Mesodermal cell (in vitro differentiated cells): Measurements from ENCODE around the gene KNOP1. TPM values are rescaled to one million over a fixed set of nuclear protein-coding genes. Genes with fewer than 3 reads are reported as not detected.

Experiments
- H3K27ac ChIP-seq: 2 replicates; pipeline ENCODE4 v1.7.0; 2013; ENCODE audit warnings: mild to moderate bottlenecking, low read depth, low read length, moderate library complexity; ENCODE audit not compliant: severe bottlenecking
- H3K36me3 ChIP-seq: 2 replicates; pipeline ENCODE4 v1.7.1; 2013; ENCODE audit warnings: mild to moderate bottlenecking, low read length, moderate library complexity; ENCODE audit not compliant: control insufficient read depth, insufficient read depth
- H3K4me1 ChIP-seq: one replicate; pipeline ENCODE4 v1.7.1; 2013; ENCODE audit warnings: mild to moderate bottlenecking, low read length; ENCODE audit not compliant: insufficient read depth, control insufficient read depth, poor library complexity, severe bottlenecking
- H3K4me3 ChIP-seq: 2 replicates; pipeline ENCODE4 v1.7.0; 2013; ENCODE audit warnings: low read length, control low read depth, mild to moderate bottlenecking; ENCODE audit not compliant: insufficient read depth, poor library complexity, severe bottlenecking; ENCODE audit errors: extremely low read depth
- H3K9me3 ChIP-seq: 2 replicates; pipeline ENCODE4 v1.7.1; 2013; ENCODE audit warnings: mild to moderate bottlenecking, low read length, moderate library complexity; ENCODE audit not compliant: control insufficient read depth
- WGBS, 2 experiments: methylation state at CpG; one replicate each; pipeline ENCODE4 v1.1.5; 2013; ENCODE audit warnings: missing lambda C conversion rate in 2 of 2; ENCODE audit not compliant: insufficient coverage in 2 of 2; 5-methylcytosine and 5-hydroxymethylcytosine counted together
- polyA plus RNA-seq, 2 experiments: library from polyadenylated mRNA; stranded (reverse); fragments of 50-300 nt; gene quantifications; one replicate each; pipeline ENCODE4 v1.2.3, GENCODE V29; 2013

KNOP1 gene
- polyA plus RNA-seq (2013, experiment 1 of 2): 43.3 TPM
- 42.0 TPM for polyA plus RNA-seq (2013, experiment 2 of 2)

GRCh38 chr16:19717741-19718623 is at the start of gene KNOP1, which contains the start of gene IQCK:
Gene KNOP1 (minus strand): TSS chr16:19718227. CDS start chr16:19715035, 3,192 bp downstream.
Gene IQCK (plus strand): TSS chr16:19718271. CDS start chr16:19718307, 36 bp downstream.
- Histone ChIP-seq H3K36me3 (peaks cover 26% of the 10 kb centered on the region), H3K27ac (peak within 1 kb of the TSS; percentile 84), H3K4me1 (no peaks in the 10 kb centered on the region), H3K9me3 (no peaks in the 10 kb centered on the region), H3K4me3 (peak within 1 kb of the TSS; percentile 88)
- WGBS, 2 experiments: 0 to 1% methylated on average over 70 to 75 of the region's 88 CpGs

GRCh38 chr16:19767497-19767896 is 49.5 kb upstream of the KNOP1 start:
- H3K9me3 ChIP-seq: peaks cover 8% of the 10 kb centered on the region
- no peaks in the 10 kb centered on the region for H3K36me3 ChIP-seq
- no peaks in the 10 kb centered on the region for H3K4me1 ChIP-seq
- H3K27ac ChIP-seq: no peak overlapping the region
- 94% methylated on average over 9 to 10 of the region's 13 CpGs for WGBS, 2 experiments
- H3K4me3 ChIP-seq: no peak overlapping the region

GRCh38 chr16:19766988-19767387 is 49.0 kb upstream of the KNOP1 start:
- Histone ChIP-seq H3K36me3 (no peaks in the 10 kb centered on the region), H3K9me3 (peaks cover 8% of the 10 kb centered on the region), H3K27ac (no peak overlapping the region), H3K4me3 (no peak overlapping the region), H3K4me1 (no peaks in the 10 kb centered on the region)
- 87 to 94% methylated on average over 8 of the region's 9 CpGs for WGBS, 2 experiments

GRCh38 chr16:19766554-19766884 is 48.5 kb upstream of the KNOP1 start:
- Histone ChIP-seq H3K4me1 (no peaks in the 10 kb centered on the region), H3K36me3 (no peaks in the 10 kb centered on the region), H3K4me3 (no peak overlapping the region), H3K27ac (no peak overlapping the region), H3K9me3 (peaks cover 8% of the 10 kb centered on the region)
- WGBS, 2 experiments: 90 to 100% methylated on average over 2 to 3 of the region's 3 CpGs

- WGBS, 2 experiments: 71 to 80% methylated on average over 2 to 3 of the region's 6 CpGs
- no peak overlapping the region for H3K27ac ChIP-seq
Observed at GRCh38 chr16:19765860-19766553, 48.0 kb upstream of the KNOP1 start.

GRCh38 chr16:19760356-19761060 is 42.5 kb upstream of the KNOP1 start:
- Histone ChIP-seq H3K4me3 (no peak overlapping the region), H3K4me1 (no peaks in the 10 kb centered on the region), H3K9me3 (no peaks in the 10 kb centered on the region), H3K27ac (no peak overlapping the region), H3K36me3 (no peaks in the 10 kb centered on the region)
- WGBS, 2 experiments: 91 to 100% methylated on average over 3 to 4 of the region's 7 CpGs

More at GRCh38 chr16:19765860-19766553, 48.0 kb upstream of the KNOP1 start:
- Histone ChIP-seq H3K36me3 (no peaks in the 10 kb centered on the region), H3K4me1 (no peaks in the 10 kb centered on the region), H3K4me3 (no peak overlapping the region), H3K9me3 (peaks cover 8% of the 10 kb centered on the region)

- Histone ChIP-seq H3K27ac (no peak overlapping the region), H3K4me3 (no peak overlapping the region), H3K9me3 (no peaks in the 10 kb centered on the region), H3K36me3 (no peaks in the 10 kb centered on the region), H3K4me1 (peaks cover 11% of the 10 kb centered on the region)
- WGBS, 2 experiments: 90 to 91% methylated on average over 5 of the region's 8 CpGs
Observed at GRCh38 chr16:19757762-19758595, 40.0 kb upstream of the KNOP1 start.

- WGBS, 2 experiments: 87 to 97% methylated on average over 4 to 5 of the region's 5 CpGs
- no peaks in the 10 kb centered on the region for H3K36me3 ChIP-seq
- peaks cover 11% of the 10 kb centered on the region for H3K4me1 ChIP-seq
- no peak overlapping the region for H3K27ac ChIP-seq
- H3K4me3 ChIP-seq: no peak overlapping the region
- no peaks in the 10 kb centered on the region for H3K9me3 ChIP-seq
Observed at GRCh38 chr16:19757026-19757425, 39.0 kb upstream of the KNOP1 start.

GRCh38 chr16:19755268-19755667 is 37.2 kb upstream of the KNOP1 start:
- 89 to 97% methylated on average over 3 of the region's 3 CpGs for WGBS, 2 experiments
- H3K27ac ChIP-seq: no peak overlapping the region
- peaks cover 11% of the 10 kb centered on the region for H3K4me1 ChIP-seq
- no peaks in the 10 kb centered on the region for H3K9me3 ChIP-seq
- H3K36me3 ChIP-seq: no peaks in the 10 kb centered on the region
- no peak overlapping the region for H3K4me3 ChIP-seq

- Histone ChIP-seq H3K4me1 (peaks cover 11% of the 10 kb centered on the region), H3K4me3 (no peak overlapping the region), H3K9me3 (no peaks in the 10 kb centered on the region), H3K27ac (no peak overlapping the region), H3K36me3 (no peaks in the 10 kb centered on the region)
- 100% methylated on average over 1 of the region's 1 CpG; no CpG with 5 or more reads in 1 of the 2 experiments for WGBS, 2 experiments
Observed at GRCh38 chr16:19754644-19755036, 36.6 kb upstream of the KNOP1 start.
